Subcutaneous adipose tissue (tissue), 4 donors: ENCODE data around the gene TEKT1. TPM values are rescaled to one million over a fixed set of nuclear protein-coding genes. Genes with fewer than 3 reads are reported as not detected.

Experiments
- CTCF ChIP-seq: fragments of 450-650 bp; IDR thresholded peaks from one replicate; pipeline ENCODE4 v1.5.1; 2016; ENCODE audit warnings: low read depth, mild to moderate bottlenecking, control low read depth, antibody characterized with exemption, moderate library complexity
- small RNA-seq: library from RNA; depleted of rRNA; stranded (forward); fragments of <200 nt; gene quantifications from one replicate; pipeline ENCODE3, GENCODE V24; 2016
- total RNA-seq, 4 donors: library from RNA; depleted of rRNA; stranded (reverse); fragments of >200 nt; gene quantifications; one replicate each; pipeline ENCODE4 v1.1.0, GENCODE V29; 2016

Gene TEKT1
- total RNA-seq, 4 donors from 2014 or later, result not detected

- no peak for TF ChIP-seq CTCF
Observed at GRCh38 chr17:6749519-6749918, 82.0 kb downstream of the TEKT1 start.

- no peak for TF ChIP-seq CTCF
Observed at GRCh38 chr17:6748617-6749016, 82.9 kb downstream of the TEKT1 start.

Small RNA genes within 50 kb of the gene (small RNA-seq; reads per million reads assigned to genes)
- not detected for gene AC004706.2

Other genes with a start within 250 kb of the TEKT1 start
- gene KIAA0753, start 191.0 kb downstream of the TEKT1 start, total RNA-seq, result 10 to 100 TPM; 10.6 to 17.5 (median 11.1) TPM
- gene TXNDC17, start 190.7 kb downstream of the TEKT1 start, total RNA-seq, result 100 to 1,000 TPM in 2 of 4 donors, 10 to 100 TPM in 2; 67.0 to 216 (median 115) TPM
- gene MED31, start 180.1 kb downstream of the TEKT1 start, total RNA-seq, result 10 to 100 TPM in 3 of 4 donors, 1 to 10 TPM in 1; 6.2 to 18.8 (median 12.1) TPM
- 1 to 10 TPM in 1 of 4 donors, under 1 TPM in 1, not detected in 2; 0.85 to 2.0 TPM for gene C17orf100, start 180.0 kb downstream of the TEKT1 start, total RNA-seq
- not detected for gene SLC13A5, start 118.4 kb downstream of the TEKT1 start, total RNA-seq
- 100 to 1,000 TPM in 1 of 4 donors, 10 to 100 TPM in 3; 29.5 to 128 (median 34.2) TPM for gene XAF1, start 75.7 kb downstream of the TEKT1 start, total RNA-seq
- gene FBXO39, start 55.5 kb downstream of the TEKT1 start, total RNA-seq, result 1 to 10 TPM in 1 of 4 donors, under 1 TPM in 1, not detected in 2; 0.66 to 4.7 TPM
- not detected for gene ALOX12, start 164.3 kb upstream of the TEKT1 start, total RNA-seq
- gene RNASEK, start 180.9 kb upstream of the TEKT1 start, total RNA-seq, result 100 to 1,000 TPM in 3 of 4 donors, 10 to 100 TPM in 1; 69.1 to 158 (median 130) TPM
- 10 to 100 TPM in 1 of 4 donors, 1 to 10 TPM in 3; 1.5 to 12.1 (median 4.1) TPM for gene BCL6B, start 191.3 kb upstream of the TEKT1 start, total RNA-seq
- gene SLC16A13, start 204.3 kb upstream of the TEKT1 start, total RNA-seq, result 1 to 10 TPM in 3 of 4 donors, not detected in 1; 1.7 to 1.9 (median 1.8) TPM
- gene SLC16A11, start 212.4 kb upstream of the TEKT1 start, total RNA-seq, result 1 to 10 TPM in 1 of 4 donors, not detected in 3; 2.1 TPM
- gene CLEC10A, start 248.5 kb upstream of the TEKT1 start, total RNA-seq, result 10 to 100 TPM in 3 of 4 donors, 1 to 10 TPM in 1; 8.1 to 20.9 (median 16.2) TPM